HG03457 (cell line): ENCODE data around the gene CZIB.
"Not testable (repeated sequence)": the region's sequence is repeated elsewhere in the genome, so short reads cannot be mapped to it uniquely, and the experiment has no call there.

Experiments used
- ATAC-seq: cut with Tn5 transposase; IDR thresholded peaks from one replicate; pipeline ENCODE4 v1.9.1; 2021; ENCODE audit warnings: moderate number of reproducible peaks; ENCODE audit not compliant: unreplicated experiment

The CZIB gene

GRCh38 chr1:53238197-53239155 lies 18.0 kb upstream of the CZIB start, which contains the start of gene MAGOH:
TSS of gene MAGOH (minus strand) at chr1:53238518. CDS start at chr1:53238448, 70 bp downstream.
- peak; percentile 75 for ATAC-seq

- no peak for ATAC-seq
Measured at GRCh38 chr1:53237638-53238037, 17.2 kb upstream of the CZIB start.

DNA sequence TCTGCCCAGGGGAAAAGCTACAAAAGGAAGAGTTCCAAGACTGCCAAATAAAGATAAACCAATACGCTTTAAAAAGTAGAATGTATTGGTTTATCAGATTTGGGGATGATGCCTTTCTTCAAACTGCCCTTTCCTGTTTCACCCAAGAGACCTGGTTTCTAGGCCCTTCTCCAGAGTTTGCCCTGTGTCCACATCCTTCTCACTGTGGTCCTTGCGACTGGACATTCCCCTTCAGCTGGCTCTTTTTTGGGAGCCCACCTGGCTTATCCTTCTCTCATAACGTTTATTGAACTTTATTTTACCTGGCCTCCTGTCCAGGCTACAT lies 490 bp upstream of the CZIB start:
- no peak for ATAC-seq

DNA sequence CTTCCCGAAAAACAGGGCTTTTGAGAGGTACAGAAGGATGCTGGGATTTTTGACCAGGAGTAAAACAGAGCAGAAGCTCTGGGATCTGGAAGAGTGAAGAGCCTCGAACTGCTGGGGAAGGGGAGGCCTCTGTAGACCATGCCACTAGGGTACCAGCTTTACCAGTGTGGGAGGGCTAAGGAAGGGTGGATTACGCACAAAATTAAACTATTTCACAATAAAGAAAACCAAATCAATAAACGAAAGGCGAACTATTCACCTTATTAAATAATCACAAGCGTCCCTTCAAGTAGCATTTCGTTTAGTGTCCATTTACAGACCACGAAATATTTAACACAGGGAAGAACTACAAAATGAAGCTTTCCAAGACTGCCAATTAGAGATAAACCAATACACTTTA lies 723 bp downstream of the CZIB start:
- ATAC-seq = no peak

DNA sequence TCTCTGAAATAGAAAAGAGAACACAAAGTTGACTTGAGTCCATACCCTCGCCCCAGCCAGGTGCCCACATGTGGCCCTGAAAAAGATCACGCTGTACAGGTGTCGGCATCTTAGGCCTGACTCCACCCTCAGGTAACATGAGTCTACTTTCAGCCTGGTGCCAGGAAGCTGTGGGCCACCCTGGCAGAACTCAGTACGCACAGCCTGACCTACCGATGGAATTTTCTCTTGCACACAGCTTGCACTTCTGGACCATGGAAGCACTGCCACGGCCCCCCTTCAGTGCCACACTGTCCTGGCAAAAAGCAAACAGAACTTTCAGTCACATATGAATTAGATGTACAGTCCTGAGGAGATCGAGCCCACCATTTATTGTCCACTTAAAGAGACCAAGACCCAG lies 2.2 kb downstream of the CZIB start:
- ATAC-seq = no peak

- ATAC-seq = no peak
Measured at GRCh38 chr1:53214376-53214940, 6.0 kb downstream of the CZIB start.

GRCh38 chr1:53210954-53211353 lies 9.5 kb downstream of the CZIB start:
- ATAC-seq = no peak

DNA sequence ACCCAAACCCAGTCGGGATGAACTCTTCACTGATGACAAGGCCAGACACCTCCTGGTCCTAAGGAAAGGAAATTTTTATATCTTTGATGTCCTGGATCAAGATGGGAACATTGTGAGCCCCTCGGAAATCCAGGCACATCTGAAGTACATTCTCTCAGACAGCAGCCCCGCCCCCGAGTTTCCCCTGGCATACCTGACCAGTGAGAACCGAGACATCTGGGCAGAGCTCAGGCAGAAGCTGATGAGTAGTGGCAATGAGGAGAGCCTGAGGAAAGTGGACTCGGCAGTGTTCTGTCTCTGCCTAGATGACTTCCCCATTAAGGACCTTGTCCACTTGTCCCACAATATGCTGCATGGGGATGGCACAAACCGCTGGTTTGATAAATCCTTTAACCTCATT lies 10.1 kb downstream of the CZIB start:
- no peak for ATAC-seq

- no peak for ATAC-seq
Measured at GRCh38 chr1:53207726-53208125, 12.7 kb downstream of the CZIB start.

DNA sequence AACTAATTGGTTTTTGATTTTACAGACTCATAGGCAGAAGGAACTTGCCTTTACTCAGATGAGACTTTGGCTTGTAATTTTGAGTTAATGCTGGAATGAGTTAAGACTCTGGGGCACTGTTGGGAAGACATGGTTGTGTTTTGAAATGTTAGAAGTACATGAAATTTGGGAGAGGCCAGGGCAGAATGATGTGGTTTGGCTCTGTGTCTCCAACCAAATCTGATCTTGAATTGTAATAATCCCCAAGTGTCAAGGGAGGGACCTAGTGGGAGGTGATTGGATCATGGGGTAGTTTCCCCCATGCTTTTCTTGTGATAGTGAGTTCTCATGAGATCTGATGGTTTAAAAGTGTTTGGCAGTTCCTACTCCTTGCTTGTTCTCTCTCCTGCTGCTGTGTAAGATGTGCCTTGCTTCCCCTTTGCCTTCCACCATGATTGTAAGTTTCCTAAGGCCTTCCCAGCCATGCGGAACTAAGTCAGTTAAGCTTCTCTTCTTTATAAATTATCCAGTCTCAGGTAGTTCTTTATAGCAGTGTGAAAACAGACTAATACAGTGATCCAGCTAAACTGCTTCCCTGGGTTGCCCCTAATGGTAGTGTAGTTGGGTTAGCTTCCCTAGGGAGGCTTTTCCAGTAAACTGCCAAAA lies 13.6 kb downstream of the CZIB start:
- no peak for ATAC-seq

GRCh38 chr1:53206083-53206685 lies 14.2 kb downstream of the CZIB start:
- ATAC-seq = not testable (repeated sequence)

GRCh38 chr1:53205496-53205895 lies 14.9 kb downstream of the CZIB start:
- ATAC-seq = not testable (repeated sequence)

GRCh38 chr1:53203466-53203865 lies 17.0 kb downstream of the CZIB start:
- ATAC-seq = no peak

- no peak for ATAC-seq
Measured at GRCh38 chr1:53198241-53198651, 22.2 kb downstream of the CZIB start.

GRCh38 chr1:53197291-53198200 lies 22.9 kb downstream of the CZIB start:
- no peak for ATAC-seq

DNA sequence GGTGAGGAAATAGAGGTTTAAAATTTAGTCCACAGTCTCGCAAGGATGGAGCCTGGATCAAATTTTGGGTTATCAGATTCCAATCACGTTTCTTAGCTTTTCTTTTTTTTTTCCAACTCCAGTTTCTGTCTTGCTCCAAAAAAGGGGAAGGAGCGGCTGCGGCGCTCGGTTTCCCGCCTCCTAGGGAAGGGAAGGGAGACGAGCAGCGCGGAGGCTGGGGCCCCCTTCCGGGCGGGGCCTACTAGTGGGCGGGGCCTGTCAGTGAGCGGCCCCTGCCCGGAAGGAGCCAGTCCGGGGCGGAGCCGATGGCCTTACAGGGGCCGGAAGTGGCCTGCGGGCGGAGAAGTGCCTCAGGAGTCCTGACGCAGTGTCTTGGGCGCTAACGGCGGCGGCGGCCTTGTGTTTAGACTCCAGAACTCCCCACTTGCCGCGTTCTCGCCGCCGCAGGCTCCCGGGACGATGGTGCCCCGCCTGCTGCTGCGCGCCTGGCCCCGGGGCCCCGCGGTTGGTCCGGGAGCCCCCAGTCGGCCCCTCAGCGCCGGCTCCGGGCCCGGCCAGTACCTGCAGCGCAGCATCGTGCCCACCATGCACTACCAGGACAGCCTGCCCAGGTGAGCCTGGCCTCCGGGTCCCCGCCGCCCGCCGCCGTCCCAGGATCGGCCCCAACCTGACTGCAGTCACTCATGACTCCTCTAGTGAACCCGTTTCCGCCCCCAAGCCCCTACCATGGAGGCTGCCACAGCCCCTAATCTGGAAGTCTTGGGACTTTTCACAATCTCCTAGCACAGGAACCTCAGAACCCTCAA lies 23.7 kb downstream of the CZIB start, which contains the start of gene CPT2:
Gene CPT2, plus strand, starts transcription at position 340 of the 806 bp plus-strand sequence. Its CDS starts 120 bp downstream, at position 460.
- peak; percentile 97 for ATAC-seq

GRCh38 chr1:53196017-53196484 lies 24.4 kb downstream of the CZIB start:
- ATAC-seq = no peak

GRCh38 chr1:53195246-53196016 lies 25.0 kb downstream of the CZIB start:
- ATAC-seq = no peak

GRCh38 chr1:53190210-53190611 lies 30.2 kb downstream of the CZIB start:
- ATAC-seq = no peak
